Endothelial cell of umbilical vein (primary cell): ENCODE measurements around the gene POU5F2. TPM values are rescaled to one million over a fixed set of nuclear protein-coding genes. Genes with fewer than 3 reads are reported as not detected.

ENCODE experiments used
- BruUV-seq: library from RNA; stranded (reverse); fragments of 400-500 nt; replicated peaks from 2 replicates; lab custom pipeline; 2021; lab: Mats Ljungman, UMichigan
- CTCF ChIA-PET: fragments of 300-600, 350-600 bp; sonication (Branson Sonifier 250); formaldehyde crosslinking; loops from one replicate; lab custom pipeline; 2021; ENCODE audit warnings: antibody characterized with exemption, inconsistent platforms; lab: Charles Lee
- POLR2A ChIA-PET: fragments of 300-600, 350-600 bp; sonication (Branson Sonifier 250); formaldehyde crosslinking; loops from one replicate; lab custom pipeline; 2021; ENCODE audit warnings: antibody characterized with exemption, inconsistent platforms; lab: Charles Lee
- DNase-seq: peaks from one replicate; pipeline ENCODE4 v3.0.0-alpha.2; 2011; ENCODE audit warnings: low read depth, low spot score
- FAIRE-seq: peaks from 2 replicates; lab custom pipeline; 2011; peaks lifted over from hg19 to GRCh38; lab: Jason Lieb, UNC
- H2AFZ ChIP-seq: 2 replicates; pipeline ENCODE4 v1.6.0; 2012; ENCODE audit warnings: low read depth, low read length, control low read depth, inconsistent platforms
- H3K27ac ChIP-seq: 2 replicates; pipeline ENCODE4 v1.5.1; 2011; ENCODE audit warnings: low read depth, mild to moderate bottlenecking, control low read depth, low read length, moderate library complexity; ENCODE audit not compliant: insufficient read depth
- H3K27me3 ChIP-seq, 2 experiments: 2 replicates each; pipeline versions ENCODE4 v1.6.0 to v1.6.1; 2011; ENCODE audit warnings: low read length in 2 of 2, mixed read lengths in 1 of 2; ENCODE audit not compliant: control insufficient read depth in 2 of 2, insufficient read depth in 2 of 2
- H3K36me3 ChIP-seq, 2 experiments: 2 replicates in 1 of 2; 3 replicates in 1 of 2; pipeline ENCODE4 v1.5.1; 2011; ENCODE audit warnings: low read length in 2 of 2, mild to moderate bottlenecking in 1 of 2, moderate library complexity in 1 of 2; ENCODE audit not compliant: control insufficient read depth in 2 of 2, insufficient read depth in 2 of 2; ENCODE audit errors: extremely low read depth in 1 of 2
- H3K4me1 ChIP-seq: 3 replicates; pipeline ENCODE4 v1.5.1; 2011; ENCODE audit warnings: mild to moderate bottlenecking, low read length; ENCODE audit not compliant: control insufficient read depth, insufficient read depth; ENCODE audit errors: extremely low read depth
- H3K4me2 ChIP-seq: 2 replicates; pipeline ENCODE4 v1.6.1; 2011; ENCODE audit warnings: low read length, control low read depth, mixed read lengths; ENCODE audit not compliant: insufficient read depth
- H3K4me3 ChIP-seq, 3 experiments: fragments of 200-600 bp in 1 of 3; sonication (generic), shearing (Covaris generic) in 1 of 3; replicated peaks in 1 of 3; 2 replicates each; pipeline ENCODE4 v1.5.1; 2011 to 2016; ENCODE audit warnings: control low read depth in 3 of 3, low read length in 3 of 3, mild to moderate bottlenecking in 2 of 3, inconsistent platforms in 1 of 3, low read depth in 1 of 3, moderate library complexity in 1 of 3; ENCODE audit not compliant: insufficient read depth in 1 of 3
- H3K79me2 ChIP-seq: 2 replicates; pipeline ENCODE4 v1.6.0; 2012; ENCODE audit warnings: low read length, inconsistent platforms; ENCODE audit not compliant: control insufficient read depth, insufficient read depth
- H3K9ac ChIP-seq: replicated peaks from 2 replicates; pipeline ENCODE3; 2011; ENCODE audit warnings: low read length, control low read depth; ENCODE audit not compliant: insufficient read depth; ENCODE audit errors: extremely low read depth
- H3K9me1 ChIP-seq: replicated peaks from 3 replicates; pipeline ENCODE4 v1.6.0; 2011; ENCODE audit warnings: mild to moderate bottlenecking, low read length; ENCODE audit not compliant: control insufficient read depth, insufficient read depth; ENCODE audit errors: extremely low read depth
- H3K9me3 ChIP-seq: replicated peaks from 2 replicates; pipeline ENCODE4 v1.5.1; 2012; ENCODE audit warnings: low read length, inconsistent platforms; ENCODE audit not compliant: control insufficient read depth, insufficient read depth
- H4K20me1 ChIP-seq: replicated peaks from 2 replicates; pipeline ENCODE3; 2011; ENCODE audit warnings: mild to moderate bottlenecking, low read length; ENCODE audit not compliant: control insufficient read depth, insufficient read depth; ENCODE audit errors: extremely low read depth
- EZH2 ChIP-seq: IDR thresholded peaks from 2 replicates; pipeline ENCODE4 v1.6.1; 2012; ENCODE audit warnings: borderline replicate concordance, low read depth, mild to moderate bottlenecking, moderate library complexity, low read length, inconsistent platforms; ENCODE audit not compliant: severe bottlenecking
- FOS ChIP-seq: IDR thresholded peaks from 2 replicates; pipeline ENCODE4 v1.6.1; 2011; ENCODE audit warnings: mild to moderate bottlenecking, low read length, moderate library complexity, borderline replicate concordance; ENCODE audit not compliant: insufficient read depth
- GATA2 ChIP-seq: IDR thresholded peaks from 2 replicates; pipeline ENCODE4 v1.7.0; 2011; ENCODE audit warnings: low read depth, mild to moderate bottlenecking, moderate library complexity, mixed read lengths, low read length; ENCODE audit not compliant: insufficient read length, insufficient read depth
- JUN ChIP-seq: IDR thresholded peaks from 2 replicates; pipeline ENCODE4 v1.6.1; 2011; ENCODE audit warnings: borderline replicate concordance, low read depth; ENCODE audit not compliant: insufficient read length, insufficient read depth
- MYC ChIP-seq: IDR thresholded peaks from one replicate; pipeline ENCODE4 v1.6.1; 2011; ENCODE audit warnings: mild to moderate bottlenecking, low read depth, low read length
- POLR2A ChIP-seq: IDR thresholded peaks from 2 replicates; pipeline ENCODE4 v1.6.1; 2012; ENCODE audit warnings: low read depth, mild to moderate bottlenecking, control low read depth, low read length
- POLR2AphosphoS5 ChIP-seq: IDR thresholded peaks from 2 replicates; pipeline ENCODE4 v1.6.1; 2012; ENCODE audit warnings: low read depth, mild to moderate bottlenecking, control low read depth, low read length, moderate library complexity; ENCODE audit not compliant: insufficient read depth
- dilution Hi-C: fragments of 300-500 bp; cut with MboI; formaldehyde crosslinking; loops from one replicate; pipeline ENCODE4 v1.15.0; 2019; ENCODE audit warnings: low sequenced_read_pairs; ENCODE audit not compliant: extremely low pct_ligation_motif_present
- intact Hi-C: fragments of 100-400 bp; cut with micrococcal nuclease; formaldehyde crosslinking; loops from one replicate; pipeline ENCODE4 v1.10.0; 2022
- polyA plus RNA-seq, 4 experiments: library from polyadenylated mRNA; depleted of rRNA in 3 of 4; stranded (reverse) in 3 of 4; unstranded in 1 of 4; fragments of >200 nt; gene quantifications; 2 replicates each; pipeline versions ENCODE4 v1.2.1 to v1.2.3, GENCODE V29; 2011 to 2012; ENCODE audit warnings: missing spikeins in 1 of 4
- total RNA-seq: library from RNA; stranded (reverse); gene quantifications from 2 replicates; pipeline ENCODE4 v1.2.3, GENCODE V29; 2021
- TF ChIP-seq, protein P1 (sequence below): IDR thresholded peaks from 2 replicates; pipeline ENCODE4 v1.6.1; 2011; ENCODE audit not compliant: insufficient read depth, insufficient read length
- TF ChIP-seq, protein P2 (sequence below), 2 donors: IDR thresholded peaks; 1 replicate in 1 of 2; 2 replicates in 1 of 2; pipeline ENCODE4 v1.5.1; 2011; ENCODE audit warnings: low read length in 2 of 2, mild to moderate bottlenecking in 2 of 2, moderate library complexity in 2 of 2, control low read depth in 1 of 2, inconsistent platforms in 1 of 2, low read depth in 1 of 2; ENCODE audit not compliant: insufficient read depth in 1 of 2; ENCODE audit errors: extremely low read depth in 1 of 2

POU5F2 gene
- total and polyA plus RNA-seq, 2 donors (not counting 3 experiments of a cell fraction or from before 2014, with no cell fraction given), result 0.11 to 1.2 TPM

DNA sequence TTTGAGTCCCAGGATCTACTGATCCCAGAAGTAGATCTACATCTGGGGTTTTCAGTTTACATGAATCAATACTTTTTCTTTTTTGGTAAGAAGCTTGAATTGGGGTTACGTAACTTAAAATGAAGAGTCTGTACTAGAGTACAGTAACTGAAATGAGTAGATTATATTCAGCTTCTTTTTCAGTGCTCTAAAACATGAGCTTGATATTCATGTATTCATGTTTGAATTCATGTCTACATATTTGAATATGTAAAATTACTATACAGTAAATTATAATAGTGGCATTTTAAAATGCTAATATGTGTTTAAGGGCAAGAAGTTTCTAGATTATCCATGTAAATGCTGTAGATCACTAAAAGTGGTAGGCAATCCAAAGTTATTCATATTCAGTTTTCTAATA, 14.8 kb downstream of the POU5F2 start:
- no peak for FAIRE-seq
- POLR2A ChIA-PET, result interaction anchor here (0.7 kb wide), 1 partner anchor 10 kb away, joined by 3 read pairs; no protein-coding TSS in a partner anchor
- Histone ChIP-seq H3K4me2 (no peak overlapping the region), H3K4me3 (no peak overlapping the region), H3K9me1 (no peaks in the 10 kb centered on the region), H3K27ac (no peak overlapping the region), H3K36me3 (no peaks in the 10 kb centered on the region), H3K4me1 (no peaks in the 10 kb centered on the region), H4K20me1 (no peaks in the 10 kb centered on the region), H3K9me3 (no peaks in the 10 kb centered on the region), H2AFZ (no peak overlapping the region), H3K27me3 (no peaks in the 10 kb centered on the region), H3K9ac (no peak overlapping the region), H3K79me2 (no peaks in the 10 kb centered on the region)
- no TSS peak for BruUV-seq
- CTCF ChIA-PET, result interaction anchor here (0.7 to 5.0 kb wide), 5 partner anchors 9 to 75 kb away, joined by 3 to 19 read pairs (median 4); no protein-coding TSS in a partner anchor
- TF ChIP-seq EZH2, result no peak
- TF ChIP-seq, protein P1, sequence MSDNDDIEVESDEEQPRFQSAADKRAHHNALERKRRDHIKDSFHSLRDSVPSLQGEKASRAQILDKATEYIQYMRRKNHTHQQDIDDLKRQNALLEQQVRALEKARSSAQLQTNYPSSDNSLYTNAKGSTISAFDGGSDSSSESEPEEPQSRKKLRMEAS, result no peak
- no peak for TF ChIP-seq JUN
- TF ChIP-seq POLR2AphosphoS5, result no peak
- TF ChIP-seq POLR2A, result no peak
- no peak for TF ChIP-seq MYC
- TF ChIP-seq, protein P2, sequence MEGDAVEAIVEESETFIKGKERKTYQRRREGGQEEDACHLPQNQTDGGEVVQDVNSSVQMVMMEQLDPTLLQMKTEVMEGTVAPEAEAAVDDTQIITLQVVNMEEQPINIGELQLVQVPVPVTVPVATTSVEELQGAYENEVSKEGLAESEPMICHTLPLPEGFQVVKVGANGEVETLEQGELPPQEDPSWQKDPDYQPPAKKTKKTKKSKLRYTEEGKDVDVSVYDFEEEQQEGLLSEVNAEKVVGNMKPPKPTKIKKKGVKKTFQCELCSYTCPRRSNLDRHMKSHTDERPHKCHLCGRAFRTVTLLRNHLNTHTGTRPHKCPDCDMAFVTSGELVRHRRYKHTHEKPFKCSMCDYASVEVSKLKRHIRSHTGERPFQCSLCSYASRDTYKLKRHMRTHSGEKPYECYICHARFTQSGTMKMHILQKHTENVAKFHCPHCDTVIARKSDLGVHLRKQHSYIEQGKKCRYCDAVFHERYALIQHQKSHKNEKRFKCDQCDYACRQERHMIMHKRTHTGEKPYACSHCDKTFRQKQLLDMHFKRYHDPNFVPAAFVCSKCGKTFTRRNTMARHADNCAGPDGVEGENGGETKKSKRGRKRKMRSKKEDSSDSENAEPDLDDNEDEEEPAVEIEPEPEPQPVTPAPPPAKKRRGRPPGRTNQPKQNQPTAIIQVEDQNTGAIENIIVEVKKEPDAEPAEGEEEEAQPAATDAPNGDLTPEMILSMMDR (IDR thresholded peaks at IDR 0.05; ENCODE audit: extremely low read depth in 1 of 2, insufficient read depth in 1 of 2, low read depth in 1 of 2, low read length in 2 of 2), result no peak
- no peak for TF ChIP-seq GATA2
- no peak for TF ChIP-seq FOS
- DNase-seq, result no peak
- dilution Hi-C loops, result no loop called here
- intact Hi-C loops, result no loop called here
